ENCODE results near the gene RPS6KC1.

GRCh38 chr1:213231795-213232231, 180.8 kb downstream of the RPS6KC1 start:
- TF ChIP-seq POLR2AphosphoS5 (IDR thresholded peaks at IDR 0.05), result no peak
- TF ChIP-seq CTCF (IDR thresholded peaks at IDR 0.05), result no peak
- TF ChIP-seq POLR2A (IDR thresholded peaks at IDR 0.05), result no peak

Data from sigmoid colon (tissue), 4 donors.